K562 (cell line): ENCODE measurements around the gene UNC5C. TPM values are rescaled to one million over a fixed set of nuclear protein-coding genes. Genes with fewer than 3 reads are reported as not detected.
A peak's percentile ranks its signal among the peaks of the same experiment; 100 is the strongest.

Experiments used
- polyA plus RNA-seq, 8 experiments: library from polyadenylated mRNA; depleted of rRNA in 4 of 8; stranded (reverse) in 5 of 8; unstranded in 3 of 8; fragments of >200 nt; fragmentation: Nextera tagmentation in 2 of 8; fragmentation: Illumina TruSeq in 1 of 8; extraction: Ambion mirVana in 2 of 8; extraction: Trizol in 1 of 8; gene quantifications; 2 replicates each; pipeline versions ENCODE4 v1.2.1 to v1.2.3, GENCODE V29; 2011 to 2014; ENCODE audit warnings: inconsistent platforms in 1 of 8, missing spikeins in 1 of 8
- total RNA-seq, 7 experiments: library from RNA; depleted of rRNA in 6 of 7; stranded (reverse); fragments of >200 nt in 6 of 7; fragmentation: Illumina TruSeq in 2 of 7; extraction: Trizol in 2 of 7; gene quantifications; 2 replicates each; pipeline versions ENCODE4 v1.2.1 to v1.2.3, GENCODE V29; 2011 to 2021; ENCODE audit warnings: low replicate concordance in 1 of 7
- TF ChIP-seq, protein P1 (sequence below): fragments of 450-650 bp; IDR thresholded peaks from 2 replicates; pipeline ENCODE4 v1.6.1; 2018; ENCODE audit not compliant: partially characterized antibody
- TF ChIP-seq, protein P2 (sequence below): sonication (generic); formaldehyde crosslinking; IDR thresholded peaks from 2 replicates; pipeline ENCODE4 v1.8.0; 2022; ENCODE audit warnings: mild to moderate bottlenecking, missing genetic modification reagents
- TF ChIP-seq, protein P3 (sequence below): fragments of 250-450 bp; sonication (Bioruptor Pico); IDR thresholded peaks from 2 replicates; pipeline ENCODE4 v1.9.0; 2021; ENCODE audit warnings: mild to moderate bottlenecking
- TF ChIP-seq, protein P4 (sequence below), 2 experiments: fragments of 450-650 bp; formaldehyde crosslinking in 1 of 2; IDR thresholded peaks; 2 replicates each; pipeline versions ENCODE4 v1.4.0 to v1.6.1; 2014 to 2020; ENCODE audit warnings: mild to moderate bottlenecking in 2 of 2, borderline replicate concordance in 1 of 2, low read depth in 1 of 2
- TF ChIP-seq, protein P5 (sequence below): fragments of 250-450 bp; sonication (Bioruptor Pico); IDR thresholded peaks from 2 replicates; pipeline ENCODE4 v1.5.0; 2021; ENCODE audit warnings: mild to moderate bottlenecking, borderline replicate concordance

The UNC5C gene
- total and polyA plus RNA-seq, 9 of the 15 experiments (the other 6 are each of a cell fraction or from before 2014, with no cell fraction given) = under 0.01 to 0.10 (median 0.03) TPM; not detected in 1

DNA sequence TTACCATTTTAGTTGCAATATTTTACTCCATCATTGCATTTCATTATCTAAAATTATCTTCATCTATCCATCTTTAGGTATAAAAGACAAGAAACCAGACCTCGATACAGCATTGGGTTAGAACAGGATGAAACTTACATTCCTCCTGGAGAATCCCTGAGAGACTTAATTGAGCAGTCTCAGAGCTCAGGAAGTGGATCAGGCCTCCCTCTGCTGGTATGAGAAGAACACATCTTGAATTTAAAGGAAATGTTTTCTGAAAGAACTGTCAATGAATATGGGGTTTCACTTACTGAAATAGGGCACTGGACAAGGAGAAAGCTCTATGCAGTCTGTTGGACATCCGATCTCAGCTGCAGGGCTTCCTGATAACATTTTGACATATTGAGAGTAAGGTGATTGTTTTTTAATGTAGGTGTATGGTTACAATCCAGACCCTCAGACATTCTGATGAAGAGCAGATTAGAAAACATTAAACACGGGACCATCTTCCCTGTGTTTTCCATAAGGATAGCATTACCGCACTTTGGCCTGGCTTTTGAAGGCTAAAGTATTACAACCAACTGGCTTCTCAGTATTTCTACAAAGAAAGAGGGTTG, 423.8 kb downstream of the UNC5C start (continued):
- TF ChIP-seq, protein P1, sequence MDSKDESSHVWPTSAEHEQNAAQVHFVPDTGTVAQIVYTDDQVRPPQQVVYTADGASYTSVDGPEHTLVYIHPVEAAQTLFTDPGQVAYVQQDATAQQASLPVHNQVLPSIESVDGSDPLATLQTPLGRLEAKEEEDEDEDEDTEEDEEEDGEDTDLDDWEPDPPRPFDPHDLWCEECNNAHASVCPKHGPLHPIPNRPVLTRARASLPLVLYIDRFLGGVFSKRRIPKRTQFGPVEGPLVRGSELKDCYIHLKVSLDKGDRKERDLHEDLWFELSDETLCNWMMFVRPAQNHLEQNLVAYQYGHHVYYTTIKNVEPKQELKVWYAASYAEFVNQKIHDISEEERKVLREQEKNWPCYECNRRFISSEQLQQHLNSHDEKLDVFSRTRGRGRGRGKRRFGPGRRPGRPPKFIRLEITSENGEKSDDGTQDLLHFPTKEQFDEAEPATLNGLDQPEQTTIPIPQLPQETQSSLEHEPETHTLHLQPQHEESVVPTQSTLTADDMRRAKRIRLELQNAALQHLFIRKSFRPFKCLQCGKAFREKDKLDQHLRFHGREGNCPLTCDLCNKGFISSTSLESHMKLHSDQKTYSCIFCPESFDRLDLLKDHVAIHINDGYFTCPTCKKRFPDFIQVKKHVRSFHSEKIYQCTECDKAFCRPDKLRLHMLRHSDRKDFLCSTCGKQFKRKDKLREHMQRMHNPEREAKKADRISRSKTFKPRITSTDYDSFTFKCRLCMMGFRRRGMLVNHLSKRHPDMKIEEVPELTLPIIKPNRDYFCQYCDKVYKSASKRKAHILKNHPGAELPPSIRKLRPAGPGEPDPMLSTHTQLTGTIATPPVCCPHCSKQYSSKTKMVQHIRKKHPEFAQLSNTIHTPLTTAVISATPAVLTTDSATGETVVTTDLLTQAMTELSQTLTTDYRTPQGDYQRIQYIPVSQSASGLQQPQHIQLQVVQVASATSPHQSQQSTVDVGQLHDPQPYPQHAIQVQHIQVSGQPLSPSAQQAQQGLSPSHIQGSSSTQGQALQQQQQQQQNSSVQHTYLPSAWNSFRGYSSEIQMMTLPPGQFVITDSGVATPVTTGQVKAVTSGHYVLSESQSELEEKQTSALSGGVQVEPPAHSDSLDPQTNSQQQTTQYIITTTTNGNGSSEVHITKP = no peak
- TF ChIP-seq, protein P2, sequence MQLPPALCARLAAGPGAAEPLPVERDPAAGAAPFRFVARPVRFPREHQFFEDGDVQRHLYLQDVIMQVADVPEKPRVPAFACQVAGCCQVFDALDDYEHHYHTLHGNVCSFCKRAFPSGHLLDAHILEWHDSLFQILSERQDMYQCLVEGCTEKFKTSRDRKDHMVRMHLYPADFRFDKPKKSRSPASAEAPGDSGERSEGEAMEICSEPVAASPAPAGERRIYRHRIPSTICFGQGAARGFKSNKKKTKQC (CRISPR knock-in tag) = no peak
- TF ChIP-seq, protein P3, sequence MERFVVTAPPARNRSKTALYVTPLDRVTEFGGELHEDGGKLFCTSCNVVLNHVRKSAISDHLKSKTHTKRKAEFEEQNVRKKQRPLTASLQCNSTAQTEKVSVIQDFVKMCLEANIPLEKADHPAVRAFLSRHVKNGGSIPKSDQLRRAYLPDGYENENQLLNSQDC (CRISPR knock-in tag) = no peak
- TF ChIP-seq, protein P4, sequence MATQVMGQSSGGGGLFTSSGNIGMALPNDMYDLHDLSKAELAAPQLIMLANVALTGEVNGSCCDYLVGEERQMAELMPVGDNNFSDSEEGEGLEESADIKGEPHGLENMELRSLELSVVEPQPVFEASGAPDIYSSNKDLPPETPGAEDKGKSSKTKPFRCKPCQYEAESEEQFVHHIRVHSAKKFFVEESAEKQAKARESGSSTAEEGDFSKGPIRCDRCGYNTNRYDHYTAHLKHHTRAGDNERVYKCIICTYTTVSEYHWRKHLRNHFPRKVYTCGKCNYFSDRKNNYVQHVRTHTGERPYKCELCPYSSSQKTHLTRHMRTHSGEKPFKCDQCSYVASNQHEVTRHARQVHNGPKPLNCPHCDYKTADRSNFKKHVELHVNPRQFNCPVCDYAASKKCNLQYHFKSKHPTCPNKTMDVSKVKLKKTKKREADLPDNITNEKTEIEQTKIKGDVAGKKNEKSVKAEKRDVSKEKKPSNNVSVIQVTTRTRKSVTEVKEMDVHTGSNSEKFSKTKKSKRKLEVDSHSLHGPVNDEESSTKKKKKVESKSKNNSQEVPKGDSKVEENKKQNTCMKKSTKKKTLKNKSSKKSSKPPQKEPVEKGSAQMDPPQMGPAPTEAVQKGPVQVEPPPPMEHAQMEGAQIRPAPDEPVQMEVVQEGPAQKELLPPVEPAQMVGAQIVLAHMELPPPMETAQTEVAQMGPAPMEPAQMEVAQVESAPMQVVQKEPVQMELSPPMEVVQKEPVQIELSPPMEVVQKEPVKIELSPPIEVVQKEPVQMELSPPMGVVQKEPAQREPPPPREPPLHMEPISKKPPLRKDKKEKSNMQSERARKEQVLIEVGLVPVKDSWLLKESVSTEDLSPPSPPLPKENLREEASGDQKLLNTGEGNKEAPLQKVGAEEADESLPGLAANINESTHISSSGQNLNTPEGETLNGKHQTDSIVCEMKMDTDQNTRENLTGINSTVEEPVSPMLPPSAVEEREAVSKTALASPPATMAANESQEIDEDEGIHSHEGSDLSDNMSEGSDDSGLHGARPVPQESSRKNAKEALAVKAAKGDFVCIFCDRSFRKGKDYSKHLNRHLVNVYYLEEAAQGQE (IDR thresholded peaks at IDR 0.05; ENCODE audit: borderline replicate concordance) = peak; percentile 30; the same call in 1 of the 2 replicates
- TF ChIP-seq, protein P4 (CRISPR knock-in tag; IDR thresholded peaks at IDR 0.05; ENCODE audit: low read depth) = no peak
- TF ChIP-seq, protein P5, sequence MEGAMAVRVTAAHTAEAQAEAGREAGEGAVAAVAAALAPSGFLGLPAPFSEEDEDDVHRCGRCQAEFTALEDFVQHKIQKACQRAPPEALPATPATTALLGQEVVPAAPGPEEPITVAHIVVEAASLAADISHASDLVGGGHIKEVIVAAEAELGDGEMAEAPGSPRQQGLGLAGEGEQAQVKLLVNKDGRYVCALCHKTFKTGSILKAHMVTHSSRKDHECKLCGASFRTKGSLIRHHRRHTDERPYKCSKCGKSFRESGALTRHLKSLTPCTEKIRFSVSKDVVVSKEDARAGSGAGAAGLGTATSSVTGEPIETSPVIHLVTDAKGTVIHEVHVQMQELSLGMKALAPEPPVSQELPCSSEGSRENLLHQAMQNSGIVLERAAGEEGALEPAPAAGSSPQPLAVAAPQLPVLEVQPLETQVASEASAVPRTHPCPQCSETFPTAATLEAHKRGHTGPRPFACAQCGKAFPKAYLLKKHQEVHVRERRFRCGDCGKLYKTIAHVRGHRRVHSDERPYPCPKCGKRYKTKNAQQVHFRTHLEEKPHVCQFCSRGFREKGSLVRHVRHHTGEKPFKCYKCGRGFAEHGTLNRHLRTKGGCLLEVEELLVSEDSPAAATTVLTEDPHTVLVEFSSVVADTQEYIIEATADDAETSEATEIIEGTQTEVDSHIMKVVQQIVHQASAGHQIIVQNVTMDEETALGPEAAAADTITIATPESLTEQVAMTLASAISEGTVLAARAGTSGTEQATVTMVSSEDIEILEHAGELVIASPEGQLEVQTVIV (CRISPR knock-in tag) = no peak
